BJ (cell line): Measurements from ENCODE around the gene TWF2. TPM values are rescaled to one million over a fixed set of nuclear protein-coding genes. Genes with fewer than 3 reads are reported as not detected.

Source experiments
- CTCF ChIA-PET: fragments of 350-600 bp; formaldehyde crosslinking; extraction: SDS; loops from one replicate; lab custom pipeline; 2021; ENCODE audit warnings: antibody characterized with exemption, inconsistent platforms; lab: Yijun Ruan, JAX
- POLR2A ChIA-PET: fragments of 300-600 bp; sonication (Branson Sonifier 250); formaldehyde crosslinking; extraction: SDS; loops from one replicate; lab custom pipeline; 2021; ENCODE audit warnings: antibody characterized with exemption; lab: Charles Lee
- DNase-seq: peaks from one replicate; pipeline ENCODE4 v3.0.0-alpha.2; 2011; ENCODE audit warnings: low read depth
- H3K27me3 ChIP-seq: 2 replicates; pipeline ENCODE4 v1.6.0; 2011; ENCODE audit warnings: low read length; ENCODE audit not compliant: control insufficient read depth, insufficient read depth
- H3K36me3 ChIP-seq: 2 replicates; pipeline ENCODE4 v1.5.1; 2011; ENCODE audit warnings: low read length; ENCODE audit not compliant: control insufficient read depth, insufficient read depth
- H3K4me3 ChIP-seq: 2 replicates; pipeline ENCODE4 v1.5.1; 2011; ENCODE audit warnings: low read depth, mild to moderate bottlenecking, control low read depth, low read length
- polyA plus RNA-seq: library from polyadenylated mRNA; depleted of rRNA; stranded (reverse); fragments of >200 nt; gene quantifications from 2 replicates; pipeline ENCODE4 v1.2.3, GENCODE V29; 2011
- TF ChIP-seq, protein P1 (sequence below): IDR thresholded peaks from 2 replicates; pipeline ENCODE4 v1.5.1; 2011; ENCODE audit warnings: low read depth, mild to moderate bottlenecking, control low read depth, inconsistent platforms, low read length, moderate library complexity; ENCODE audit not compliant: insufficient read depth

Gene TWF2
- polyA plus RNA-seq, 1 experiment, result 205 TPM

DNA sequence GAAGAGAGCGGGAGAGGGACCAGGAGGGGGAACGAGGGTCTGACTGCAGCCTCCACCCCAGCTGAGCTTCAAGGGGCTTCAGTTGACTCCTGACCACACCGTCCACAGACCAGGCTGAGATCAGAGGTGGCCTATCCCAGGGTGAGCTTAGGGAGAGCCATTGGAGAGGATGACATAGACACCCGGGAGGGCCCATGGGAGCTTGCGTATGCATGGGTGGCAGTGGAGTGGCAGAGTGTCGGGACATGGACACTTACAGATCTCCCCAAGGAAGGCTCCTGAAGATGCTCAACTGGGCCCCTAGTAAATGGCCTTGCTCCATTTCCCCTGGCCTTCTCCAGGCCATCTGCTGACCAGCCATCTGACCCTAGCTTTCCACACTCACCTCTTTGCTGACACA, 53.6 kb downstream of the TWF2 start:
- Histone ChIP-seq H3K36me3 (no peaks in the 10 kb centered on the region), H3K27me3 (no peaks in the 10 kb centered on the region; the same call in 1 of the 2 replicates), H3K4me3 (no peak overlapping the region)
- no peak for DNase-seq
- TF ChIP-seq, protein P1, sequence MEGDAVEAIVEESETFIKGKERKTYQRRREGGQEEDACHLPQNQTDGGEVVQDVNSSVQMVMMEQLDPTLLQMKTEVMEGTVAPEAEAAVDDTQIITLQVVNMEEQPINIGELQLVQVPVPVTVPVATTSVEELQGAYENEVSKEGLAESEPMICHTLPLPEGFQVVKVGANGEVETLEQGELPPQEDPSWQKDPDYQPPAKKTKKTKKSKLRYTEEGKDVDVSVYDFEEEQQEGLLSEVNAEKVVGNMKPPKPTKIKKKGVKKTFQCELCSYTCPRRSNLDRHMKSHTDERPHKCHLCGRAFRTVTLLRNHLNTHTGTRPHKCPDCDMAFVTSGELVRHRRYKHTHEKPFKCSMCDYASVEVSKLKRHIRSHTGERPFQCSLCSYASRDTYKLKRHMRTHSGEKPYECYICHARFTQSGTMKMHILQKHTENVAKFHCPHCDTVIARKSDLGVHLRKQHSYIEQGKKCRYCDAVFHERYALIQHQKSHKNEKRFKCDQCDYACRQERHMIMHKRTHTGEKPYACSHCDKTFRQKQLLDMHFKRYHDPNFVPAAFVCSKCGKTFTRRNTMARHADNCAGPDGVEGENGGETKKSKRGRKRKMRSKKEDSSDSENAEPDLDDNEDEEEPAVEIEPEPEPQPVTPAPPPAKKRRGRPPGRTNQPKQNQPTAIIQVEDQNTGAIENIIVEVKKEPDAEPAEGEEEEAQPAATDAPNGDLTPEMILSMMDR, result no peak
- ChIA-PET POLR2A (no interaction called here), CTCF (no interaction called here)

DNA sequence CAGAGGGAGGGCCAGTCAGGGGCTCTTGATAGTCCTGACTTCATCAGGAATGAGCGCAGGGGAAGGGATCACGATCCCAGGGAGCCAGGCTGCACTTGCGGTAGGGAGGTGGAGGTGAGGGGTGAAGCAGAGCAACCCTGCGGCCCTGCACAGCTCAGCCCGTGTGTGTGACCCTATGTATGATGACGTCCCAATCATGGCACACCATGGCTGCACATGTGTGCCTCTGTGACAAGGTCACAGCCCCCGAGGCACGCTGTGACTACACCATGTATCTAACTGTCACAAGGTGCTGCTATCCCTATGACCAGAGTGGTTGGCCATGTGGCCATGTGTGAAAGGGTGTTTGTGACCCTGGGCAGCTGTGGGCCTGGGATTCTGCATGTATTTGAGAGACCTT, 54.3 kb downstream of the TWF2 start:
- no peak for DNase-seq
- POLR2A ChIA-PET, result no interaction called here
- no peaks in the 10 kb centered on the region for H3K36me3 ChIP-seq
- no peaks in the 10 kb centered on the region; the same call in 1 of the 2 replicates for H3K27me3 ChIP-seq
- no peak overlapping the region for H3K4me3 ChIP-seq
- TF ChIP-seq, protein P1, result no peak
- CTCF ChIA-PET, result no interaction called here

DNA sequence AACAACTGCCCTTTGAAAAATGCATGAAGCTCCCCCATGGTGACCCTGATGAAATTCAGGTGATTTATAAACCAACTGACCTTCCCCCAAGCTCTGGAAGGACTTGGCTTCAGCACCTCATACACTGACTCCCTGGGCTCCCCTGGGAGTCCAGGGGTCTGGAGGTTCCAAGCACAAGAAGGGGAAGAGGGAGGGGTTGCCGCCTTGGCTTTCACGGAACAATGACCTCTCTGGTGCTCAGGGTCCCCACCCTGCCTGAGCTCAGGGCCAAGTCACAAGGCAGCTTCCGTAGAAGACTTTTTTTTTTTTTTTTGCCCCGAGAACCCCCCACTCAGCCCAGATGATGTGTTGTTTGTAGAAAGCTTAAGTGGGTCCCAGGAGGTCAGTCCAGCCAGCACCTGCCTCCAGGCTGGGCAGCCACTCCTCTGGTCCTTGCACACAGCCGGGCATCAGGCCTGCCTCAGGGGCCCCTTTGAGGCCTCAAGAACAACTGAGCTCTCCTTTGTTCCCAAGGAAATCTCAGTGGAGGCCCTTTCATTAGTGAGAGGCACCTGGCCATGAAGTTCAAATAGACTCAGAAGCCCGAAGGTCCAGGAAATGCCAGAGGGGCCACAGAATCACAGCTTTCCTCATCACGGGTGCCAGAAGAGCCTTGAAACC, 55.0 kb downstream of the TWF2 start:
- CTCF ChIA-PET, result interaction anchor here (1.2 to 1.6 kb wide), 2 partner anchors 9 to 13 kb away, joined by 3 read pairs; no protein-coding TSS in a partner anchor
- POLR2A ChIA-PET, result no interaction called here

DNA sequence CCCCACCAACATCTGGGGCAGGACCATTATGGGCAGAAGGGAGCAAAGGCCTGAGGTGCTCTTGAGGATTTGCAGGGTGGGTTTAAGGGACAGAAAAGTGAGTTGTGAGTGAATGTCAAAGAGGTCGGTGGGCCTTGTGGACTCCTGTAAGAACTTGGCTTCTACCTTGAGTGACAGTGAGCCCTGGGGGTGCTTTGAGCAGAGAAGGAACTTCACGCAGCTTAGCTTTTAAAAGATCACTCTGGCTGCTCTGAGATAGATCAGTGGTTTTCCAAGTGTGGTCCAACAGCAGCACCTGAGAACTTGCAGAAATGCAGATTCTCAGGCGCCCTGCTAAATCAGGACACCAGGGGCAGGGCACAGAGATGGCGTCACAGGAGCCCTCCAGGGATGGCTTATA, 56.3 kb downstream of the TWF2 start:
- peaks cover 2% of the 10 kb centered on the region; the same call in 1 of the 2 replicates for H3K27me3 ChIP-seq
- ChIA-PET POLR2A (no interaction called here), CTCF (interaction anchor here (1.3 to 1.6 kb wide), 4 partner anchors 12 to 38 kb away, joined by 3 to 4 read pairs (median 3); no protein-coding TSS in a partner anchor)

More for the DNA sequence above, 55.0 kb downstream of the TWF2 start:
- H3K36me3 ChIP-seq, result no peaks in the 10 kb centered on the region
- no peaks in the 10 kb centered on the region; the same call in 1 of the 2 replicates for H3K27me3 ChIP-seq
- TF ChIP-seq, protein P1, result no peak
- no peak for DNase-seq
- no peak overlapping the region for H3K4me3 ChIP-seq

DNA sequence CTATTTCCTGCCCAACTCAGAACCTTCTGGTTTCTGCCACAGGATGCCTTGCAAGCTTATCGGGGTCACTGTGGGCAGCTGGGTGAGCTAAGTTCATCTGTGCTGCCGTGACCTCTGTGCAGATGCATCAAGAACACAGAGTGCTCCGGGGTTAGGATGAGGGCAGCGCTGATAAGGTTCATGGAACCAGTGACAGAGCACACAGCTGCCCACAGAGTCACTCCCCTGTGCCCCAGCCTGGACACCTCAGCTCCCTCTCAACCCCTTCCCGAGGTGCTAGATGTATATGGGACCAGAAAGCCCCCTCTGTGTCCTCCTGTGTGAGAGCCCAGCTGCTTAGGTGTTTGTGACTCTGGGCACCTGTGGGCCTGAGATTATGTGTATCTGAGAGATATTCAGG, 56.8 kb downstream of the TWF2 start:
- ChIA-PET POLR2A (no interaction called here), CTCF (interaction anchor here (1.3 to 1.5 kb wide), 3 partner anchors 13 to 38 kb away, joined by 3 to 4 read pairs (median 3); no protein-coding TSS in a partner anchor)
- no peak for DNase-seq
- H3K27me3 ChIP-seq, result peaks cover 2% of the 10 kb centered on the region; the same call in 1 of the 2 replicates
- H3K36me3 ChIP-seq, result no peaks in the 10 kb centered on the region
- TF ChIP-seq, protein P1, result no peak
- no peak overlapping the region for H3K4me3 ChIP-seq

More for the DNA sequence above, 56.3 kb downstream of the TWF2 start:
- no peak for DNase-seq
- Histone ChIP-seq H3K36me3 (no peaks in the 10 kb centered on the region), H3K4me3 (no peak overlapping the region)
- TF ChIP-seq, protein P1, result no peak
